WERI-Rb-1 (cell line): ENCODE results near the gene DUSP18.

Experiments used
- DNase-seq: peaks from one replicate; pipeline ENCODE4 v3.0.0-alpha.2; 2020
- H3K27ac ChIP-seq: fragments of 250-450 bp; sonication (Bioruptor Pico); 2 replicates; pipeline ENCODE4 v1.5.1; 2020; ENCODE audit warnings: mild to moderate bottlenecking, moderate library complexity
- H3K27me3 ChIP-seq: fragments of 250-450 bp; sonication (Bioruptor Pico); 2 replicates; pipeline ENCODE4 v1.5.1; 2021; ENCODE audit warnings: mild to moderate bottlenecking, low read depth, moderate library complexity; ENCODE audit not compliant: insufficient read depth, severe bottlenecking
- H3K36me3 ChIP-seq: fragments of 250-450 bp; sonication (Bioruptor Pico); 2 replicates; pipeline ENCODE4 v1.5.1; 2020; ENCODE audit warnings: mild to moderate bottlenecking, moderate library complexity
- H3K4me3 ChIP-seq: 2 replicates; pipeline ENCODE4 v1.5.1; 2011; ENCODE audit warnings: low read depth, mild to moderate bottlenecking, control low read depth, low read length
- H3K9me3 ChIP-seq: fragments of 250-450 bp; sonication (Bioruptor Pico); 2 replicates; pipeline ENCODE4 v1.5.1; 2021; ENCODE audit warnings: mild to moderate bottlenecking, moderate library complexity; ENCODE audit not compliant: severe bottlenecking
- TF ChIP-seq, protein P1 (sequence below): IDR thresholded peaks from 2 replicates; pipeline ENCODE4 v1.5.1; 2011; ENCODE audit warnings: low read depth, mild to moderate bottlenecking, control low read depth, inconsistent platforms, low read length

The DUSP18 gene

DNA sequence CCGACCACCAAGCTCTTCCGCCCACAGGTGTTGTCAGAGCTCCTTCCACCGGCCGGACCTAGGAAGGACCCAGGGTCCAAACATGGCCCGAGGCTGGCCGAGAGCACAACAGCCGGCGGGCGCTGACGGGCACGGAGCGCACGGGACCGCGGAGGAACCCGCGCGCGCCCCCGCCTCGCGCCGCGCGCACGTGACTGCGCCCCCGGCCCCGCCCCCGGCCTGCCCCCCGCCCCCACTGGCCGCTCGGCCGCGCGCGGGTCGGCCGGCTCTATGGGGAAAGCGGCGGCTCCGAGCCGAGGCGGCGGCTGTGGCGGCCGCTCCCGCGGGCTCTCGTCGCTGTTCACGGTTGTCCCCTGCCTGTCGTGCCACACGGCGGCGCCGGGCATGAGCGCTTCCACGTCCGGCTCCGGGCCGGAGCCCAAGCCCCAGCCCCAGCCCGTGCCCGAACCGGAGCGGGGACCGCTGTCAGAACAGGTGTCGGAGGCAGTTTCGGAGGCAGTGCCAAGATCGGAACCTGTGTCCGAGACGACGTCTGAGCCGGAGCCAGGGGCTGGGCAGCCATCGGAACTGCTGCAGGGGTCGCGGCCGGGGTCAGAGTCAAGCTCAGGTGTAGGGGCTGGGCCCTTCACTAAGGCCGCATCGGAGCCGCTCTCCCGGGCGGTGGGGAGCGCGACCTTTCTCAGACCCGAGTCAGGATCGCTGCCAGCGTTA is 27.1 kb upstream of the DUSP18 start, which contains the start of gene OSBP2:
OSBP2 (plus strand) TSS at position 235 of the 711 bp plus-strand sequence; CDS start at position 271, 36 bp downstream.
- peak within 1 kb of the TSS; percentile 77 for H3K4me3 ChIP-seq
- DNase-seq: peak; percentile 53
- H3K9me3 ChIP-seq: no peaks in the 10 kb centered on the region
- TF ChIP-seq, protein P1, sequence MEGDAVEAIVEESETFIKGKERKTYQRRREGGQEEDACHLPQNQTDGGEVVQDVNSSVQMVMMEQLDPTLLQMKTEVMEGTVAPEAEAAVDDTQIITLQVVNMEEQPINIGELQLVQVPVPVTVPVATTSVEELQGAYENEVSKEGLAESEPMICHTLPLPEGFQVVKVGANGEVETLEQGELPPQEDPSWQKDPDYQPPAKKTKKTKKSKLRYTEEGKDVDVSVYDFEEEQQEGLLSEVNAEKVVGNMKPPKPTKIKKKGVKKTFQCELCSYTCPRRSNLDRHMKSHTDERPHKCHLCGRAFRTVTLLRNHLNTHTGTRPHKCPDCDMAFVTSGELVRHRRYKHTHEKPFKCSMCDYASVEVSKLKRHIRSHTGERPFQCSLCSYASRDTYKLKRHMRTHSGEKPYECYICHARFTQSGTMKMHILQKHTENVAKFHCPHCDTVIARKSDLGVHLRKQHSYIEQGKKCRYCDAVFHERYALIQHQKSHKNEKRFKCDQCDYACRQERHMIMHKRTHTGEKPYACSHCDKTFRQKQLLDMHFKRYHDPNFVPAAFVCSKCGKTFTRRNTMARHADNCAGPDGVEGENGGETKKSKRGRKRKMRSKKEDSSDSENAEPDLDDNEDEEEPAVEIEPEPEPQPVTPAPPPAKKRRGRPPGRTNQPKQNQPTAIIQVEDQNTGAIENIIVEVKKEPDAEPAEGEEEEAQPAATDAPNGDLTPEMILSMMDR: peak; percentile 14; the same call in 1 of the 2 replicates
- no peaks in the 10 kb centered on the region for H3K27me3 ChIP-seq
- no peaks in the 10 kb centered on the region; the same call in 1 of the 2 replicates for H3K36me3 ChIP-seq
- H3K27ac ChIP-seq: peak within 1 kb of the TSS; percentile 94

DNA sequence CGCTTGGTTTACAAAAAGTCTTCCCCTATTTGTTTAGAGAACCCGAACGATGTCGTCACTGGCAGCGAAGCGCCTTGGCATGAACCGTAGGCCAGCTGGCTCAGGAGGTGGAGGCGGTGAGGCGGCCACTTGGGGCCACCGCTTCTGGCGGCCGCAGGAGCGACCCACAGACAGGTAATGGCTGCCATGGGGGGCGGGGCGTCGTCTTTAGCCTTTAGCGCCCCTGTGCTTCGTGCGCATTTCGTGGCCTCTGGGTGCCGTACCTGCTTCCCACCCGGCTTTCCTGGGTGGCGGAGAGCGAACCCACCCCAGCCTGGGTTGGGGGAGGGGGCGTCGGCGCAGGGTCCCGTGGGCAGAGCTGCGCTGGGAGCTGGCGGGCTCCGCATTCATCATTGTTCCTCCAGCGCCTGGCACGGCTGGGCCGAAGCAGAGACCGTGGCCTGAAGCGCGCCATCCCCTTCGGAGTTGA is 26.5 kb upstream of the DUSP18 start:
- peak overlapping the region; percentile 94 for H3K27ac ChIP-seq
- TF ChIP-seq, protein P1: no peak
- peak overlapping the region; percentile 65 for H3K4me3 ChIP-seq
- peak; percentile 83 for DNase-seq
- H3K27me3 ChIP-seq: no peaks in the 10 kb centered on the region
- no peaks in the 10 kb centered on the region; the same call in 1 of the 2 replicates for H3K36me3 ChIP-seq
- H3K9me3 ChIP-seq: no peaks in the 10 kb centered on the region

GRCh38 chr22:30691204-30691603 is 23.5 kb upstream of the DUSP18 start:
- Histone ChIP-seq H3K9me3 (no peaks in the 10 kb centered on the region), H3K4me3 (no peak overlapping the region), H3K27me3 (no peaks in the 10 kb centered on the region), H3K27ac (no peak overlapping the region), H3K36me3 (no peaks in the 10 kb centered on the region)
- no peak for DNase-seq
- TF ChIP-seq, protein P1: no peak

DNA sequence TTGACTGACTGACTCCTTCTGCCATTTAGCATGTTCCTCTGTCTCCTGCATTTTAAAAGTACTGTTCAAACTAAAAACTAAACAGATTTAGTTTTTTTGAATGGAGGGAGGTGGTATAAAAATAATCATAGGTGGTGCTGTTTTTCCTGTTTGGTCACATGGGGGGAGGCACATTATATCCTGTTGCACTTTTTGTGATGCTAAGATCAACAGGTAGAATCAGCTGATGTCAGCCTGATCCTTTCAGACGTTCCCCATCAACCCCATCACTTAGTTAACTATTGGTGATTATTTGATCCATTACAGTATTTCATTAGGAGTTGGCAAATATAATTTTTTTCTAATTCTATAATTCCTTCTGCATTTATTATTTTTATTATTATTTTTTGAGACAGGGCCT is 21.9 kb upstream of the DUSP18 start:
- no peak for DNase-seq
- no peak overlapping the region for H3K27ac ChIP-seq
- TF ChIP-seq, protein P1: no peak
- H3K4me3 ChIP-seq: no peak overlapping the region
- no peaks in the 10 kb centered on the region for H3K9me3 ChIP-seq
- H3K36me3 ChIP-seq: no peaks in the 10 kb centered on the region
- no peaks in the 10 kb centered on the region for H3K27me3 ChIP-seq

- Histone ChIP-seq H3K27me3 (no peaks in the 10 kb centered on the region), H3K4me3 (no peak overlapping the region), H3K27ac (no peak overlapping the region), H3K9me3 (no peaks in the 10 kb centered on the region), H3K36me3 (no peaks in the 10 kb centered on the region)
- DNase-seq: no peak
- TF ChIP-seq, protein P1: no peak
Measured at GRCh38 chr22:30687358-30687757, 19.7 kb upstream of the DUSP18 start.
